ENCODE results near the gene AFTPH. TPM values are rescaled to one million over a fixed set of nuclear protein-coding genes. Genes with fewer than 3 reads are reported as not detected.

AFTPH gene, protein sequence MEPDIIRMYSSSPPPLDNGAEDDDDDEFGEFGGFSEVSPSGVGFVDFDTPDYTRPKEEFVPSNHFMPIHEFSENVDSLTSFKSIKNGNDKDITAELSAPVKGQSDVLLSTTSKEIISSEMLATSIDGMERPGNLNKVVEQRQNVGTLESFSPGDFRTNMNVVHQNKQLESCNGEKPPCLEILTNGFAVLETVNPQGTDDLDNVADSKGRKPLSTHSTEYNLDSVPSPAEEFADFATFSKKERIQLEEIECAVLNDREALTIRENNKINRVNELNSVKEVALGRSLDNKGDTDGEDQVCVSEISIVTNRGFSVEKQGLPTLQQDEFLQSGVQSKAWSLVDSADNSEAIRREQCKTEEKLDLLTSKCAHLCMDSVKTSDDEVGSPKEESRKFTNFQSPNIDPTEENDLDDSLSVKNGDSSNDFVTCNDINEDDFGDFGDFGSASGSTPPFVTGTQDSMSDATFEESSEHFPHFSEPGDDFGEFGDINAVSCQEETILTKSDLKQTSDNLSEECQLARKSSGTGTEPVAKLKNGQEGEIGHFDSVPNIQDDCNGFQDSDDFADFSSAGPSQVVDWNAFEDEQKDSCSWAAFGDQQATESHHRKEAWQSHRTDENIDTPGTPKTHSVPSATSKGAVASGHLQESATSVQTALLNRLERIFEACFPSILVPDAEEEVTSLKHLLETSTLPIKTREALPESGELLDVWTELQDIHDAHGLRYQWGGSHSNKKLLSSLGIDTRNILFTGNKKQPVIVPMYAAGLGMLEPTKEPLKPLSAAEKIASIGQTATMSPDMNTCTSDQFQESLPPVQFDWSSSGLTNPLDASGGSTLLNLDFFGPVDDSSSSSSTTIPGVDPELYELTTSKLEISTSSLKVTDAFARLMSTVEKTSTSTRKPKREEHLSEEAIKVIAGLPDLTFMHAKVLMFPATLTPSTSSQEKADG
- total RNA-seq, result 10 to 100 TPM; 31.1 to 38.9 TPM

- CTCF ChIA-PET, result interaction anchor here (0.5 to 2.6 kb wide), 24 partner anchors 9 to 589 kb away, joined by 3 to 15 read pairs (median 4); partner anchors contain the start of gene SERTAD2
- Mint-ChIP-seq H3K27me3 (peaks cover 5% of the 10 kb centered on the region), H3K4me3 (peak within 1 kb of the TSS; percentile 99), H3K36me3 (ENCODE audit: low read depth) (peaks cover 3% of the 10 kb centered on the region), H3K27ac (peak within 1 kb of the TSS; percentile 99), H3K4me1 (peaks cover 41% of the 10 kb centered on the region), H3K9me3 (no peaks in the 10 kb centered on the region)
- peak; percentile 100 for DNase-seq
- POLR2A ChIA-PET, result interaction anchor here (0.7 to 1.1 kb wide), 3 partner anchors 121 to 704 kb away, joined by 3 read pairs; partner anchors contain the start of gene ACTR2
These were observed at the start of gene AFTPH for GRCh38 chr2:64523666-64524603. TSS of gene AFTPH (plus strand) at chr2:64524328. CDS start at chr2:64551475, 27,147 bp downstream.

GRCh38 chr2:64474636-64475035 lies 49.5 kb upstream of the AFTPH start:
- Mint-ChIP-seq H3K27me3 (peaks cover 11% of the 10 kb centered on the region), H3K4me1 (peaks cover 35% of the 10 kb centered on the region), H3K27ac (no peak overlapping the region), H3K36me3 (ENCODE audit: low read depth) (peaks cover 2% of the 10 kb centered on the region), H3K4me3 (no peak overlapping the region), H3K9me3 (no peaks in the 10 kb centered on the region)
- POLR2A ChIA-PET, result no interaction called here
- no peak for DNase-seq
- CTCF ChIA-PET, result no interaction called here

DNA sequence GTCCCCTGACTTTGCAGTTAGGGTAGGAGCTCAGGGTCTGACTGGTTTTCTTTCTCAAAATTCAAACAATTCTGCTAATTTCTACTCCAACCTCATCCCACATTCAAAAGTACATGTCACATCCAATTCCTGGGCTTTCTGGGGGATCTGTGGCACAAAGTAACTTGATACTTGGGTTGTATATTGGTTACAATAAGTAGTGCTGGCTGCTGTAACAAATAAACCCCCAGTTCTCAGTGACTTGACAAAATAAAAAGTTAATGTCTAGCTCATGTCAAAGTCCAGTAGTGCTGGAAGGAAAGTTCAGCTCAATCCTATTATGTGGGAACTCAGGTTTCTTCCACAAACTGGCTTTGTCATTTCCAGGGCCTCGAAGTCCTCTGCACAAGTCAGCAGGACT lies 47.1 kb upstream of the AFTPH start:
- DNase-seq, result no peak
- Mint-ChIP-seq H3K36me3 (ENCODE audit: low read depth) (peaks cover 2% of the 10 kb centered on the region), H3K9me3 (no peaks in the 10 kb centered on the region), H3K4me3 (no peak overlapping the region), H3K4me1 (peaks cover 47% of the 10 kb centered on the region), H3K27me3 (peaks cover 11% of the 10 kb centered on the region), H3K27ac (no peak overlapping the region)
- ChIA-PET POLR2A (interaction anchor here (0.6 kb wide), 1 partner anchor 542 kb away, joined by 7 read pairs; no protein-coding TSS in a partner anchor), CTCF (interaction anchor here (4.5 kb wide), 1 partner anchor 11 kb away, joined by 27 read pairs; no protein-coding TSS in a partner anchor)

DNA sequence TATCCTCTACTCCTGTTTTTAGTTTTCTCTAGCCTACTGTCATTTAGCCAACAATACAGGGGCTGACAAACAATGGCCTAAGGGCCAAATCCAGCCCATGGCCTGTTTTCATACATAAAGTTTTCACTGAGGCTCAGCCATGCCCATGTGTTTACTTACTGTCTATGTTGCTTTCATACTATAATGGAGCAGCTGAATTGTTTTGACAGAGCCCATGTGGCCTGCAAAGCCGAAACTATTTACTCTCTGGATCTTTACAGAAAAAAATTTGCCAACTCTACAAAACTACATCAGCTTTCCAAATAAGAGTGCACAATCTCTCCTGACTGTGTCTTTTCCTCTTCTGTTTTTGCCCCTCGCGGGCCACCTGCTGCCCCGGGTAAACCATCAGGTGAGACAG lies 46.1 kb upstream of the AFTPH start:
- CTCF ChIA-PET, result interaction anchor here (4.5 kb wide), 1 partner anchor 10 kb away, joined by 27 read pairs; no protein-coding TSS in a partner anchor
- Mint-ChIP-seq H3K9me3 (no peaks in the 10 kb centered on the region), H3K27ac (peak overlapping the region; percentile 26), H3K4me3 (no peak overlapping the region), H3K36me3 (ENCODE audit: low read depth) (peaks cover 2% of the 10 kb centered on the region), H3K27me3 (peaks cover 11% of the 10 kb centered on the region), H3K4me1 (peaks cover 47% of the 10 kb centered on the region)
- POLR2A ChIA-PET, result no interaction called here
- no peak for DNase-seq

DNA sequence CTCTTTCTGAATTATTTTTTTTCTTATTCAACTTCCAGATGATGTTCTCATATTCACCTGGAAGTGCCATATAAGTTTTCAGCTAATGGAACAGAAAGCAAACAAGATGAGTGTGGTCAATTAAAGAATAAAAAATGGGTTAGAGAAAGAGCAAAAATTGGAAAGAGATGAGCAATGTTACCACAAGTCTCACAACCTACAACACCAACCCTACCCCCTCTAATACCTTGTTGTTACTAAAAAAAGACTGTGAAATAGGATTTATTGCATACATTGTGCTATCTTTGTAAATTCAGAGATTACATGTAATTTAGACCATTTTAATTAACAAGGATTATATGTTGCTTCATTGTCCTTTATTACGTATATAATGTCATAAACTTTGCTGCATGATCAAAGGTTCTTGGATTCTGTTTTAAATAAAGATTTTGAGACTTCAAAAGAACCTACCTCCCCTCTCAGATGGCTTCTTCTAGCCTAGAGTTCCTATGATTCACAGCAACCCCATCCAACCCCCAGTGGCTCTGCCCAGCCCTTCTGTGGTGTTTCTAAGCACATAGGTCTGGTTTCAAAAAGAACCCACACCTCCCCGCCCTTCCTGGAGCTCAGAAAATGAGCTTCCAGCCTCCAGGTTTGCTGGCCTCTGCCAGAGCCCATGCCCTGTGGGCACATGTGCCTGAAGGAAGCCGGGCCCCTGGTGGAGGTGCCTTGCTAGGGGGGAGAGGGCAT lies 45.5 kb upstream of the AFTPH start:
- peak overlapping the region; percentile 65 for H3K27ac Mint-ChIP-seq

DNA sequence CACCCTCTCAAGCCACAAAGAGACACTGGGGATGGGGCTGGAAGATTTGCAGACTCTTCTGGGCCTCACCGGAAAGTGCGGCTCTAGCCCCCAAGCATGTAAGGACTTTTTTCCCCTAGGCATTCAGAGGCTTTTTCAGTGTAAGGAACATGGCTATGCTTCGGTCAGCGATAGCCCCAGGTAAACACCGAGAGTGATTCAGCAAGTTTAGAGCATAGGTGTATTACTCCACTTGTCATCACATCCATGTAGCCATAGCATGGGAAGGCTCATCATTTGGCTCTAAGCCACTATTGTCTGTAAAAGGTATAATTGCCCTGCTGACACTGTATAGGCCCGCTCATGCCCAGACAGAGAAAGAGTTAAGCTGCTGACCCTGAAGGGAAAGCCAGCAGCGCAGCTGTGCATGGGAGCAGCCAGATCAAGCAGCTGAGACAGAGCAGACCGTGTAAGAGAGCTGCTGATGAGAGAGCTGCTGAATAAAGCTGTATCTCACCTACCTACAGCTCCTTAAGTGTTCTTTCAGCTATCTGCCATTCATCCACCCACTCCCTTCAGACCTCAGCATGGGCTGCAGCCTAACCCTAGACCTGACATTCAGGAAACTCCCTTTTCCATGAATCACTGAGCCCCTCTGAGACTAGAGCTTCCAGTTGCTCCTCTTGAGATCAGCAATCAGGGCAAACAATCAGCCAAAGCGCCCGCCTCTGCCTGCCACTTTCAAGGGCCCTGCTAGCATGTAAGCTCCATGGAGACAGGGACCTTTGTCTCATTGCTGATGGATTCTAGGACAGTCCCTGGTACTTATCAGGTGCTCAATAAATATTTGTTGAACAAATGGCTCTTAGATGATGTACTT lies 44.6 kb upstream of the AFTPH start:
- CTCF ChIA-PET, result interaction anchor here (1.0 to 4.5 kb wide), 4 partner anchors 9 to 148 kb away, joined by 3 to 27 read pairs (median 4); no protein-coding TSS in a partner anchor
- peaks cover 2% of the 10 kb centered on the region for H3K36me3 Mint-ChIP-seq (ENCODE audit: low read depth)
- POLR2A ChIA-PET, result no interaction called here
- H3K4me3 Mint-ChIP-seq, result no peak overlapping the region
- H3K27me3 Mint-ChIP-seq, result peaks cover 11% of the 10 kb centered on the region
- peaks cover 40% of the 10 kb centered on the region for H3K4me1 Mint-ChIP-seq
- H3K27ac Mint-ChIP-seq, result peak overlapping the region; percentile 65
- no peak for DNase-seq
- no peaks in the 10 kb centered on the region for H3K9me3 Mint-ChIP-seq

More for the DNA sequence above, 45.5 kb upstream of the AFTPH start:
- peaks cover 47% of the 10 kb centered on the region for H3K4me1 Mint-ChIP-seq
- ChIA-PET POLR2A (no interaction called here), CTCF (interaction anchor here (1.0 to 4.5 kb wide), 2 partner anchors 10 to 148 kb away, joined by 3 to 27 read pairs; no protein-coding TSS in a partner anchor)
- peak overlapping the region; percentile 22 for H3K4me3 Mint-ChIP-seq
- H3K9me3 Mint-ChIP-seq, result no peaks in the 10 kb centered on the region
- peaks cover 2% of the 10 kb centered on the region for H3K36me3 Mint-ChIP-seq (ENCODE audit: low read depth)
- H3K27me3 Mint-ChIP-seq, result peaks cover 11% of the 10 kb centered on the region
- peak; percentile 61 for DNase-seq

DNA sequence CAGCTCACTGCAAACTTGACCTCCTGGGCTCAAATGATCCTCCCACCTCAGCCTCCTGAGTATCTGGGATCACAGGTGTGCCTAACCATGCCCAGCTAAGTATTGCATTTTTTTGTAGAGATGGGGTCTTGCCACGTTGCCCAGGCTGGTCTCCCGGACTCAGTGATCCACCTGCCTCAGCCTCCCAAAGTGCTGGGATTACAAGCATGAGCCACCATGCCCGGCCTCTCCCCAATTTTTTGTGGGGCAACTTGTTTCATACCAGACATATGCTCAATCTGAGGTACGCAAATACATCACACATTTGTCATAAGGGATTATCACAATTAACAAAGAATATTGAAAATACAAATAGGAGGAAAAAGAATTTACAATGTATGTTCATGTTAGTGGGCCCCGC lies 42.5 kb upstream of the AFTPH start:
- peaks cover 2% of the 10 kb centered on the region for H3K36me3 Mint-ChIP-seq (ENCODE audit: low read depth)
- ChIA-PET POLR2A (no interaction called here), CTCF (interaction anchor here (0.6 to 1.1 kb wide), 5 partner anchors 39 to 442 kb away, joined by 3 to 5 read pairs (median 4); no protein-coding TSS in a partner anchor)
- no peak for DNase-seq
- H3K27me3 Mint-ChIP-seq, result peaks cover 12% of the 10 kb centered on the region
- H3K27ac Mint-ChIP-seq, result no peak overlapping the region
- no peaks in the 10 kb centered on the region for H3K9me3 Mint-ChIP-seq
- H3K4me1 Mint-ChIP-seq, result peaks cover 40% of the 10 kb centered on the region
- H3K4me3 Mint-ChIP-seq, result no peak overlapping the region

DNA sequence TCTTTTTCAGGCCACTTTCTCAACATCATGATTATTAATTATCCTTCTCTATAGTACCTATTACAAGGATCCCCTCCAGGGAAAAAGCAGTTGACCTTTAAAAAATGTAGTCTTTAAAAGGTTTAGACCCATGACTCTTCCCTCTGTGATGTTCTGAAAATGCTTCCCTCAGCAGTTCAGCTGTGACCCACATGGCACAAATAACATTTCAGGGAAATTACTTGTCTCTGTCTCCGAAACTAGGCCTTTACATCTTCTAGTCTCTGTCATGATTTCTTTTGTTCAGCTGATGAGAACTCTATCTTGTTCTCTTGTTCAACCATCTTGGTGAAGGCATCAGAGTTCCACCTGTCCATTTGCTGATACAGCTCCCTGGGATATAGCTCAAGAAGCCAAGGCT lies 41.9 kb upstream of the AFTPH start:
- DNase-seq, result no peak
- POLR2A ChIA-PET, result no interaction called here
- no peak overlapping the region for H3K4me3 Mint-ChIP-seq
- peaks cover 40% of the 10 kb centered on the region for H3K4me1 Mint-ChIP-seq
- H3K27me3 Mint-ChIP-seq, result peaks cover 18% of the 10 kb centered on the region
- H3K9me3 Mint-ChIP-seq, result no peaks in the 10 kb centered on the region
- no peak overlapping the region for H3K27ac Mint-ChIP-seq
- CTCF ChIA-PET, result interaction anchor here (0.5 to 1.0 kb wide), 7 partner anchors 38 to 443 kb away, joined by 3 to 4 read pairs (median 3); no protein-coding TSS in a partner anchor
- H3K36me3 Mint-ChIP-seq (ENCODE audit: low read depth), result no peaks in the 10 kb centered on the region

- Mint-ChIP-seq H3K4me3 (no peak overlapping the region), H3K27me3 (peaks cover 19% of the 10 kb centered on the region), H3K36me3 (ENCODE audit: low read depth) (no peaks in the 10 kb centered on the region), H3K4me1 (peaks cover 33% of the 10 kb centered on the region), H3K9me3 (no peaks in the 10 kb centered on the region), H3K27ac (no peak overlapping the region)
- POLR2A ChIA-PET, result no interaction called here
- CTCF ChIA-PET, result interaction anchor here (0.5 to 1.0 kb wide), 4 partner anchors 125 to 330 kb away, joined by 3 to 4 read pairs (median 3); no protein-coding TSS in a partner anchor
- DNase-seq, result no peak
These were observed 41.2 kb upstream of the AFTPH start for GRCh38 chr2:64482765-64483504.

DNA sequence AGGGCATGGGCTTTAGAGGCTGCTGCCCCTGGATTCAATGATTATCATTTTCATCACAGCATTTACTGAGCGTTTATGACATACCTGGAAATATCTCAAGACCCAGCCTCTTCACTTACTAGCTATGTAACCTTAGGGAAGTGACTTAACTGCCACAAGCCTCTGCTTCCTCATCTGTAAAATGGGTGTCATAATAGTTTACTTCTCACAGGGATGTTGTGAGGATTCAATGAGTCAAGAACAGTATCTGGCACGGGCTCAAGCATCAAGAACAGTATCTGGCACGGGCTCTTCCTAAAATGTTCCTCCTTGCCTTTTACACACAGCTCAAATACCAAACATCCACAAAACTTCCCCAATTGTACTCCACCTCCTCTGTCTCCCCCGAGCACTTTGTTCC lies 38.8 kb upstream of the AFTPH start:
- Mint-ChIP-seq H3K4me3 (no peak overlapping the region), H3K27me3 (peaks cover 21% of the 10 kb centered on the region), H3K4me1 (peaks cover 31% of the 10 kb centered on the region), H3K9me3 (no peaks in the 10 kb centered on the region), H3K36me3 (ENCODE audit: low read depth) (no peaks in the 10 kb centered on the region), H3K27ac (no peak overlapping the region)
- ChIA-PET CTCF (interaction anchor here (0.7 to 1.7 kb wide), 6 partner anchors 10 to 435 kb away, joined by 3 to 8 read pairs (median 4); no protein-coding TSS in a partner anchor), POLR2A (no interaction called here)
- no peak for DNase-seq
